Inflammatory macrophage treated with lipopolysaccharide for 1 hour (primary cell): ENCODE measurements around the gene MORN4.
"Not testable (repeated sequence)": the region's sequence is repeated elsewhere in the genome, so short reads cannot be mapped to it uniquely, and the experiment has no call there.

ENCODE experiments used
- DNase-seq, 2 donors: peaks; one replicate each; pipeline ENCODE4 v3.0.0-alpha.2; 2020 to 2022

MORN4 gene

DNA sequence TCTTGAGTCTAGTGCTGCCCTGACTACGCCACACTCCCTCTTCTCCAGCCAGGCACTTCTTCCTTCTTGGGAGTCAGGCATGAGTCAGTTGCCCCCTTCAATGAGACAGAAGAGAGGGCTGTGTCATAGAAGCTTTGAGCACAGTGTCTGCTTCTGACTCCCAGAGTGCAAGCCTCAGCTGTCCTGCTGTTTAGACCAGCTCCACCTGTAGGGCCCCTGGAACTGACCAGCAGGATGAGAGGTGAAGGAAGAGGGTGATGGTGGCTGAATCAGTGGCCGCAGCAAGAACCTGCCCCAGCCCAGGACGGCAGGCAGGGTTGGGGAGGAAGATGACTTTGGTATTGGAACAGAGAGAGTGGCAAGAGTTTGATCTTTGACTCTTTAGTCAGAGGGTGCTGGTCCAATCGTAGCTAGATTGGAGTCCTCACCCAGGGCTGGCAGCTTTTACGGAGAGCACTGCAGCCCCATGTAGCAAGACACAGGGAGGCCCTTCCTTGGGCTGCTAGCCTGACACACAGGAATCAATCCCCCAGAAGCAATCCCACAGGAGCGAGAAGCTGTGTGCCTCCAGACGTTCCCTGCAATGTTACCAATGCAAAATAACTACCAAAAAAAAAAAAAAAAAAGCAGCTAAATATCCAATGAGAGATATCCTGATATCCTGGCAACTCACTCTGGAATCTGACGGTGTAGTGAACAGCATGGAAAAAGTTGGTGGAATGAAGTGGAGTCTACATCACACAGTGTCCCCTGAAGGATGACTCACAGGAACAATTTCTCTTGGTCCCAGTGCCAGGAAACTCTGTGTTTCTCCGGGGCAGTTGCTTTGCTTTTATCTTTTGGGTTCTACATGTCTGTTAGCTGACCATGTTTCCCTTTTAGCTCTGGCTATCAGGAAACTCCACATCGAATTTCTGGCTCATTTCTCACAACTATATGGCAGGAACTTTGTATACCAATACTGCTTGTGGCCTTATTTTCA is 36.9 kb downstream of the MORN4 start:
- no peak for DNase-seq

DNA sequence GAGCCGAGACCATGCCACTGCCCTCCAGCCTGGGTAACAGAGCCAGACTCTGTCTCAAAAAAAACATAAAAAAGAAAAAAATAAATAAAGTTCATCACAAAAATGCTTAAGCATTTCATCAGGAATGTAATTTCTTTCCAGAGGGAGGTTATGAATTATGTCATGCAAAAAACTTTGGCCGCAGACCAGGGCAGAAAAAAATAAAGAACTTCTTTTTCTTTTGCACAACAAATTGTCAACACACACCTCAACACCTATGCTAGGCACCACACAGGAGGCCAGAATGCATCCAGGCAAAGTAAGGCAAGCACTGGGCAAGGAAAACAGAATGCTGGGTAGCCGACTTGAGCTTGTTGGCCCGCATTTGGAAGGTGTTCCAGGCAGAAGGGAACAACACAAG is 39.9 kb downstream of the MORN4 start:
- DNase-seq: no peak

- no peak for DNase-seq
These were observed 42.4 kb downstream of the MORN4 start for GRCh38 chr10:97590748-97591495.

GRCh38 chr10:97590082-97590747 is 43.1 kb downstream of the MORN4 start:
- DNase-seq: no peak

GRCh38 chr10:97589479-97589878 is 43.8 kb downstream of the MORN4 start, which contains the start of gene C10orf62:
Gene C10orf62, plus strand, starts transcription at chr10:97589721. Its CDS starts 177 bp downstream, at chr10:97589898.
- DNase-seq: no peak

DNA sequence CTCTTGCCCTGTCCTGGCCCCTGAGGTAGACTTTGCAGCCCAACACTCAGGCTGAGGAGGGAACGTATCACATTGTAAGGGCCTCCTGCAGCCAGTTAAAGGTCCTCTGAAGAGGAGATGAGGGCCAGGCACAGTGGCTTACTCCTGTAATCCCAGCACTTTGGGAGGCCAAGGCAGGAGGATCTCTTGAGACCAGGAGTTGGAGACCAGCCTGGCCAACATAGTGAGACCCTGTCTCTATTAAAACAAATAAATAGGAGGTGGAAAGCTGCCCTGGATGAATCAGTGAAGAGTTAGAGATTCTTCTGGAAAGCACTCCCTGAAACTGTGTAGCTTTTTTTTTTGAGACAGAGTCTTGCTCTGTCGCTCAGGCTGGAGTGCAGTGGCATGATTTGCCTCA is 46.1 kb downstream of the MORN4 start:
- DNase-seq: no peak

GRCh38 chr10:97585439-97585811 is 47.9 kb downstream of the MORN4 start:
- no peak for DNase-seq

- no peak for DNase-seq
These were observed 48.4 kb downstream of the MORN4 start for GRCh38 chr10:97584798-97585438.

DNA sequence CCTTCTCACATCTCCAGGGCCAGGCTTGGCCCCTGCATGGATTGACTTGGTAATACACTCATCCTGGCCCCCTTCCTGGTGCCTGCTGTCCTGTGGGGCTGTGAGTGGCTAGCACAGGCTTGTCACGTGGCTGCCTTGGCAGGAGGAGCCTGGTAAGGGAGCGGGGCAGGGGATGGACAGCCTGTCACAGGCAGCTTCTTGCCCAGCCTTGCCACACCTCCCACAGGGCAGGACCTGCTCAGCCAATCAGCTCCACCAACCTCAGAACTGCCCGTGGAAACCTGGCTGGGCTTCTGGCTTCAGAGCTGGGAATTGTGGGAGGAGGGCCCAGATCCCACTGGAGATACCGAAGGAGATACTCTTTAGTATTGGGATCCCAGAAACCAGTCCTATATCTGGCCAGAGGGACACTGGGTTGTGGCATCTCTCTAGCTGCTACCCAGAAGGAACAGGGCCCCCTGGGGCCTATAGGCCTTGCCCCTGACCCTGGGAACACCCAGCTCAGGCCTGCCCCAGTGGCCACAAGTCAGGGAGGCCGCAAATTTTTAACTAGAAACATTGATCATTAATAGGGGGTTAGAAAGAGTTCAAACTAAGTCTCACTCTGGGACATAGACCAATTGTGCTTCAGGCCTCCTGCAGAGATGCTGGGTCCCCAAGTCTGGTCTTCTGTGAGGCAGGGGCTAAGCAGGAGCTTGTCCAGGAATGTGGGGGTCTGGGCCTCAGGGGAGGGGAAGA is 49.1 kb downstream of the MORN4 start, which contains the start of gene HOGA1:
Gene HOGA1, plus strand, starts transcription at position 330 of the 738 bp plus-strand sequence. Its CDS starts 315 bp downstream, at position 645.
- DNase-seq: no peak

- DNase-seq: no peak
These were observed 49.8 kb downstream of the MORN4 start for GRCh38 chr10:97583476-97583875.

DNA sequence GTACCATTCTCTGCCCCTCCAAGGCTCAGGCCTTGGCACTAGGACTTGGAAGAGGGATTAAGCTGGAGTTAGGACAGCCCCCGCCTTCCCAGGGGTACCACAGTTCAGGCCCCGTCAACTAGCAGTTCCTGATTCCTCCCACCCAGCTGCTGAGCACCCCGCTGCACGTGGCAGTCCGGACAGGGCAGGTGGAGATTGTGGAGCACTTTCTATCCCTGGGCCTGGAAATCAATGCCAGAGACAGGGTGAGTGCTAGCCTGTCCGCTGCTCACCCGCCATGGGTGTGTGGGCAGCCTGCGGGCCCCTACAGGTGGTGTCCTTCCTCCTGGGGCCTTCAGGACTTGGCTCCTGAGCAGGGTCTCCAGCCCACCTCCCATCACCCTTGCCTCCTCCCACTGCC is 51.1 kb downstream of the MORN4 start:
- no peak for DNase-seq

DNA sequence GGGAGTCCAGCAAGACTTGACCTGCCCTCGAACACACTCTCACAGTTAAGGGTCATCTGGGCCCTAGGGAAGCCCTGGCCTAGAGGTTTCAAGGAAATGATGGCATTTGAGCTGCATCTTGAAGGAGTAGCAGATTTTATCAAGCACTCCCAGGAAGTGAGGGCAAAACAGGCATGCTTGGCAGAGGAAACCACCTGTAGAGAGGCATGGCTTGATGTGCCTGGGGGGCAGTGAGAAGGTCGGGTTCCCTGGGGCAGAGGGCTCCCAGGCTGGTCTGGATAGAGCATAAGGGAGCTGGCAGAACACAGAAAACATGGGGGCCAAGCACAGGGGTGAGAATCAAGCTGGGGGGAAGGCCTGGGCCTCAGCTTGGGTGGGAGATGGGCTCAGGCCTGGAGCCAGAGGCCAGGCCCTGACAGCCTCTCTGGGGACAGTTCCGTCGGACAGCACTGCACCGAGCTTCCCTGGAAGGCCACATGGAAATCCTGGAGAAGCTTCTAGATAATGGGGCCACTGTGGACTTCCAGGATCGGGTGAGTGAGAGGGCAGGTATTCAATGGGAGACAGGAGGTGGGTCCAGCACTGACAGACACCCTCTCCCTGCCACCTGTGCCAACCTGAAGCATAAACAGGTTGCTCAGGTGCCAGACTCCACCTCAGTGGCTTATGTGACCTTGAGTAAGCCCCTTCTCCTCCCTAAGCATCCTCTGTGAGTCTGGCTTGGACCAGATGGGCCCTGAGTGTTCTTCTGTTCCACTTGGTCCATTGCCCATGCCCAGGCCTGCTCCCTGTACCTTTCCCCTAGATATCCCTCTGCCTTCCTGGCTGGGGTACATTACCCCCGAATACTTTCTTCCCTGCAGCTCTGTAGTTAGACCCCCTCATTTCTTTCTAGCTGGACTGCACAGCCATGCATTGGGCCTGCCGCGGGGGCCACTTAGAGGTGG is 52.6 kb downstream of the MORN4 start:
- no peak for DNase-seq

DNA sequence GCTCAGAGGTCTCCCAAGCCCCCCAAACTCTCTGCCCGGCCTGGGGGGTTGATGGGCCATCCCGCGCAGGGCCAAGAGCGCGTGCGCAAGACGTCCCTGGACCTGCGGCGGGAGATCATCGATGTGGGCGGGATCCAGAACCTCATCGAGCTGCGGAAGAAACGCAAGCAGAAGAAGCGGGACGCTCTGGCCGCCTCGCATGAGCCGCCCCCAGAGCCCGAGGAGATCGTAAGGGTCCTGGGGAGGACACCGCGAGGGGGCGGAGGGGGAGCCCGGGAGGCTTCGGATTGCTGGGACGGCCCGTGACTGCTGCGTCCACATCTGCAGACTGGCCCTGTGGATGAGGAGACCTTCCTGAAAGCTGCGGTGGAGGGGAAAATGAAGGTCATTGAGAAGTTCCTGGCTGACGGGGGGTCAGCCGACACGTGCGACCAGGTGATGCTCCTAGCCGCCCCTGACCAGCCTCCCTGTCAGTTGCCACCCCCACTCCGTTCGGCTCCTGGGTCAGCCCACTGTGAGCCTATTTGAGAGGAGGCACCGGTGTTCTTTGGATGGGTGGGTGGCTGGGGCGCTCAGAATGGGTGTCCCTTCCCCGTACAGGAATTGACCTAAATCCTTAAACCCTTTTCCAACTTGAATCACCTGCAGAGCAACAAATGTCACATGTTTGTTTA is 55.0 kb downstream of the MORN4 start:
- DNase-seq: no peak

DNA sequence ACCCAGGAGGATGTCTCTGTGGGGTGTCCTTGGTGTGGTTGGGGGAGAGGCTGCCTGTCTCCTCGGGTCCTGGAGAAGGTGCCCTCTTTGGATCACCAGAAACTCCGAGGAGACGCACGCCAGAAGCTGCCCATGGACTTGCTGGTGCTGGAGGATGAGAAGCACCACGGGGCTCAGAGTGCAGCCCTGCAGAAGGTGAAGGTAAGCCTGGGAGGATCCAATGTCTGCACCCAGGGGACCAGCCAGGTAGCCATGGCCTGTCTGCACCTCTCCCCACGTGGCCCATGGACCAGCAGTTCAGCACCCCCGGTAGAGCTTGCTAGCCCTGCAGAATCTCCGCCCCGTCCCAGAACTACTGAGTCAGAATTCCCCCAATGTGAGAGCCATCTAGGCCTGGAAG is 55.6 kb downstream of the MORN4 start:
- no peak for DNase-seq

- DNase-seq: not testable (repeated sequence)
These were observed 56.8 kb downstream of the MORN4 start for GRCh38 chr10:97576487-97576886.

- DNase-seq: no peak
These were observed 58.1 kb downstream of the MORN4 start for GRCh38 chr10:97575127-97575668.

GRCh38 chr10:97574374-97575126 is 58.8 kb downstream of the MORN4 start:
- no peak for DNase-seq

GRCh38 chr10:97573672-97574071 is 59.6 kb downstream of the MORN4 start:
- DNase-seq: no peak

DNA sequence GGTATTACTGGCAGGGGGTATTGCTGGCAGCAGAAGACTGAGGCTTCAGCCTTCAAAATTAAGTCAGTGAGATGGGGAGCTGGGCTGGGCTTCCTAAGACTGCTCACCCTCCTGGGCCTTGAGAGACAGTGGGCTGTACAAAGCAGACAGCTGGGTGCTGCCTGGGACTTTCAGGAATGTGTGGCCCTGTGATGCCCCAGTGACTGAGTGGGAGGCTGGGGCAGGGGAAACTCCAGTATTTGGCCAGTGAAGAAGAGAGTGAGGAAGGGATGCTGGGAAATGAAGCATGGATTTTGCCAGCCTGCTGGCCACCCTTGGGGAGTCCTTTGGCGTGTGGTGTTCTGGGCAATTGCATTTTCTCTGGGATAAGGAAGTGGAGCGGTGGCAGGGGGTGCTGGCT is 60.3 kb downstream of the MORN4 start:
- peak; percentile 40 to 76 for DNase-seq
